Astrocyte of the spinal cord (primary cell): ENCODE results near the gene SLC2A1.

Experiments used
- DNase-seq: peaks from one replicate; pipeline ENCODE4 v3.0.0; 2011; ENCODE audit warnings: low read depth, low spot score
- H3K4me3 ChIP-seq: 2 replicates; pipeline ENCODE4 v1.5.1; 2011; ENCODE audit warnings: low read depth, mild to moderate bottlenecking, low read length, moderate library complexity
- in situ Hi-C: cut with HindIII; loops from 2 replicates; pipeline ENCODE4 v1.10.0; 2017; ENCODE audit warnings: low sequenced_read_pairs
- TF ChIP-seq, protein P1 (sequence below): IDR thresholded peaks from 2 replicates; pipeline ENCODE4 v1.5.1; 2012; ENCODE audit warnings: low read depth, mild to moderate bottlenecking, low read length, inconsistent platforms

Gene SLC2A1

DNA sequence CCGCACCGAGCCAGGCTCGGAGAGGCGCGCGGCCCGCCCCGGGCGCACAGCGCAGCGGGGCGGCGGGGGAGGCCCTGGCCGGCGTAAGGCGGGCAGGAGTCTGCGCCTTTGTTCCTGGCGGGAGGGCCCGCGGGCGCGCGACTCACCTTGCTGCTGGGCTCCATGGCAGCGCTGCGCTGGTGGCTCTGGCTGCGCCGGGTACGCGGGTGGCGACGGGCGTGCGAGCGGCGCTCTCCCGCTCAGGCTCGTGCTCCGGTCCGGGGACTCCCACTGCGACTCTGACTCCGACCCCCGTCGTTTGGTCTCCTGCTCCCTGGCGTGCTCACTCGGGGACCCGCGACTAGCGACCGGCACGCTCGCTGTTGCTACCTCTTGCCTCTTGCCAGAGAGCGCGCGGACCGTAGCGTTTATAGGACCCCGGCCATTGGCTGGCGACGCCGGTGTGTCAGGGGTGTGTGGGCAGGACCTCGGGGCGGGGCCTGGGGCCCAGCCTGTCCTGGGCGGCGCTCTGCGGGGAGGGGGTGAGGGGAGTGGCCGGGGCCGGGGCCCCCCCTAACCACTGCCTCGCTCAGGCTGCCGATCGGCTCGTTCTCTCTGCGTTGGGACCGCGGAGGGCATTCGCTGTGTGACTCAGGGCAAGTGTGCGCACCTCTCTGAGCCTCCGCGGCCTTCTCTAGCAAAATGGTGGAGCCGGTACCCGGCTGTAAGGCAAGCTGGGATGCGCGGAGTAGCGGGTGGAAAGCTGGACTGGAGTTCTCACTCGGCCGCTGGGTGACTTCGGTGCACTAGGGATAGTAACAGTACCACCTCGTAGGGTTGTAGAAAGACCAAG, at the start of gene SLC2A1:
TSS of gene SLC2A1 (minus strand) at position 381 of the 832 bp plus-strand sequence. CDS start at position 164, 217 bp downstream.
- DNase-seq, result peak; percentile 96
- in situ Hi-C loops, result no loop called here
- TF ChIP-seq, protein P1, sequence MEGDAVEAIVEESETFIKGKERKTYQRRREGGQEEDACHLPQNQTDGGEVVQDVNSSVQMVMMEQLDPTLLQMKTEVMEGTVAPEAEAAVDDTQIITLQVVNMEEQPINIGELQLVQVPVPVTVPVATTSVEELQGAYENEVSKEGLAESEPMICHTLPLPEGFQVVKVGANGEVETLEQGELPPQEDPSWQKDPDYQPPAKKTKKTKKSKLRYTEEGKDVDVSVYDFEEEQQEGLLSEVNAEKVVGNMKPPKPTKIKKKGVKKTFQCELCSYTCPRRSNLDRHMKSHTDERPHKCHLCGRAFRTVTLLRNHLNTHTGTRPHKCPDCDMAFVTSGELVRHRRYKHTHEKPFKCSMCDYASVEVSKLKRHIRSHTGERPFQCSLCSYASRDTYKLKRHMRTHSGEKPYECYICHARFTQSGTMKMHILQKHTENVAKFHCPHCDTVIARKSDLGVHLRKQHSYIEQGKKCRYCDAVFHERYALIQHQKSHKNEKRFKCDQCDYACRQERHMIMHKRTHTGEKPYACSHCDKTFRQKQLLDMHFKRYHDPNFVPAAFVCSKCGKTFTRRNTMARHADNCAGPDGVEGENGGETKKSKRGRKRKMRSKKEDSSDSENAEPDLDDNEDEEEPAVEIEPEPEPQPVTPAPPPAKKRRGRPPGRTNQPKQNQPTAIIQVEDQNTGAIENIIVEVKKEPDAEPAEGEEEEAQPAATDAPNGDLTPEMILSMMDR, result no peak
- peak within 1 kb of the TSS; percentile 86 for H3K4me3 ChIP-seq

DNA sequence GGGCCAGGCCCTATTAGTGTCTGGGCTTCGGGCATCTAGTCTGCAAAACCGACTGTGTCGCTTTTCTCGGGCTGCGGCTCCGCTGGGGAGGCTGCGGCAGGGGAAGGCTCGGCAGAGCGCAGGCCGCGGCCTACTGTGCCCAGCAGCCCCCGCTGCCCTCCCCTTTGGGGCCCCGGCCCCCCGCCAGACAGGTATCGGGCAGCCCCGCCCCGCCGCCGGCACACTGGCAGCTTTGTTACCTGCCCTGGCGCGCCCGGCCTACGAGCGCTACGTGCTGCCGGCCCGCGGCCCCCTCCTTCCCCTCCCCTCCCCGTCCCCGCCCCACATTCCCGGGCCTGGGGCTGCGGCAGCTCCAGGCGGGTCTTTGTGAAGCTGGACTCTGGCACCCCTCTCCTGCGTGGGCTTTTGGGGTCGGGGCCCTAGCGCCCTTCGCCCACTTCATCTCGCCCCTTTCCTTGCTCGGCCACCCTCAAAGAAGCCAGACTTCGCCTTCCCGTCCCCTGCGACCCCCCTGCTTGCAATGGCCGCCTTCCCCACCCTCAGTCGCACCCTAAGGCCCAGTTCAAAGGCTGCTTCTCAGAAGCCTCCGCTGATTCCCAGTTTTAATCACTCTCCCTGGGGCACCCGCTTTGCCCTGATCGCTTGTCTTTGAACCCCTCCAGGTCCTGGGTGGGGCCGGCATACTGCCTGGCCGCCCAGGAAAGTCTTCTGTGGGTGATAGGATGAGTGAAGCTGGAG, 48.9 kb upstream of the SLC2A1 start:
- in situ Hi-C loops, result no loop called here
- DNase-seq, result no peak
- TF ChIP-seq, protein P1, result no peak
- H3K4me3 ChIP-seq, result no peak overlapping the region

DNA sequence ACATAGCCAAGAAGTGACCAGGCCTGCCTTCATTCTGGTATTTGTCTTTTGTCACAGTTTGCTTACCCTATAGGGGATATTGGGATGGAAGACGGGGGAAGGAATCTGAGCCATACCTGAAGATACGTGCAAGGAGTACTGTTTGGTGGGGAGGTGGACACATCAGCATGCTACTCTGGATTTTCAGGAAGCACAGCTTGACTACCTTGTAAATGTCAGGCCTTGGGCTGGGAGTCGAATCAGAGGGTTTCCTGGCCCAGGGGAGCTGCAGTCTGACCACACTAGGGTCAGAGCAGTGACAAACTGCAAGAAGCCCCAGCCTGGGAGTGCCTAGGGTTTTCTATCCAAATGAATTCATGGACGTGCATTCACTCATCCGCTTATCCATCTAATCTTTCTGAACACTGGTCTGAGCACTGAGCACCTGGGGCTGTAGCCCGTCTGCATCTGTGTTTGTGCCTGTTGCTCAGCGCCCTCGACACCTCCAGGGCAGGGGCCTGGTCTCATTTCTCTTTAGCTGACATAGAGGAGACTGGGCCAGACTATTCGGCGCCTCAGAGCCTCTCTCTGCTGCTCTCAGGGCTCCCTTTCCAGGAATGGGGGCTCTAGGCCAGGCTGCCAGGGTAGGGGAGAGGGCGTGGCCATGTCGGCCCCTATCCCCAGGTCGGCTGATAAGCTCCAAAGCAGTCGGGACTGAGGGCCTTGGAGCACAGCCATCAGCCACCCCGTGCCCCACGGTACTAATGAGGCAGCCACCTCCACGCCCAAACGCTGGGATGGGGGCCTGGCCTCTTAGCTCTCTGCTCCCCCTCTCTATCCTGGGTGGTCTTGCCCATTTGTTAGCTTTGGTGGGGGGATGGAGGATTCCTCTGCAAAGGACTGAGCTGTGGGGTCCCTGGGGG, 47.0 kb upstream of the SLC2A1 start:
- TF ChIP-seq, protein P1, result no peak
- no peak for DNase-seq
- no peak overlapping the region for H3K4me3 ChIP-seq
- in situ Hi-C loops, result no loop called here

DNA sequence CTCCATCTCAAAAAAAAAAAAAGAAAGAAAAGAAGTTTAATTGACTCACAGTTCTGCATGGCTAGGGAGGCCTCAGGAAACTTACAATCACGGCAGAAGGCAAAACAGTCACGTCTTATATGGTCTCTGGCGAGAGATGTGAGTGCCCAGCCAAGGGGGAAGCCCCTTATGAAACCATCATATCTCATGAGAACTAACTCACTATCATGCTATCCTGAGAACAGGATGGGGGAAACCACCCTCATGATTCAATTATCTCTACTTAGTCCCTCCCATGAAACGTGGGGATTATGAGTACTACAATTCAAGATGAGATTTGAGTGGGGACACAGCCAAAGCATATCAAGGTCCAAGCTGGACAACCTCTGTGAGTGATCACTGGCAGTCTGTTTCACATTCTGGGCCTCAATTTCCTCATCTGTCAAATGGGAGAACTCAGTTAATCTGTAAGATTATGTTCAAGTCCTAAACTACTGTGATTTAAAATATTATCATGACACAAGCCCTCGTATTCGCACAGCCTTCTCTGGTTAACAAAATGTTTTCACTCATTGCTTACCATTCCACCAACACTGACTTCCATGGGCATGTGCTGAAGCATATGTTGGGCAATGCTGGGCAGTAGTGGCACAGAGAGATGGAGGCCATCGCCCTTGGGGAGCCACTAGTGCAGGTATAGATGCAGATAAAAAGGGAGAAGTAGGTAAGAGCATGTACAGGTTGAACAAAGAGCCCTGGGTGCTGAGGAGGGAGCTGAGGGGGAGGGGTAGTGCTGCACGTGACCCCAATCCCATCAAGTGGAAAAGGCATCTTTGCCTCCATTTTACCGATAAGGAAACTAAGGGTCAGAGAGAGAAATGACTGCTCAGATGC, 46.2 kb upstream of the SLC2A1 start:
- in situ Hi-C loops, result no loop called here
- DNase-seq, result no peak
- no peak overlapping the region for H3K4me3 ChIP-seq
- TF ChIP-seq, protein P1, result no peak

DNA sequence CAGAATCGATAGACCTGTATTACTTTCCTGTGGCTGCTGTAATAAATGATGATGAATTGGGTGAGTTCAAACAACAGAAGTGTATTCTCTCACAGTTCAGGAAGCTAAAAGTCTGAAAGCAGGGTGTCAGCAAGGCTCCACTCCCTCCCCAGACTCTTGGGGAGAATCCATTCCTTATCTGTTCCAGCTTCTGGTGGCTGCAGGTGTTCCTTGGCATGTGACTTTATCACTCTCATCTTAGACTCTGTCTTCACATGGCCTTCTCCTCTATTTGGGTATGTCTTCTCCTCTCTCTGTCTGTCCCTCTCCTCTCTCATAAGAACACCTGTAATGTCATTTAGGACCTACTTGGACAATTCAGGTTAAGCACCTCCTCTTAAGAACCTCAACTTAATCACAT, 44.1 kb upstream of the SLC2A1 start:
- TF ChIP-seq, protein P1, result no peak
- no peak for DNase-seq
- no peak overlapping the region for H3K4me3 ChIP-seq
- in situ Hi-C loops, result no loop called here
